Measurements from ENCODE around the gene NCAPH2. TPM values are rescaled to one million over a fixed set of nuclear protein-coding genes. Genes with fewer than 3 reads are reported as not detected.
"Not testable (repeated sequence)": the region's sequence is repeated elsewhere in the genome, so short reads cannot be mapped to it uniquely, and the experiment has no call there.

The NCAPH2 gene
- polyA plus RNA-seq, 6 donors from 2014 or later, result 33.9 to 43.3 (median 37.6) TPM

DNA sequence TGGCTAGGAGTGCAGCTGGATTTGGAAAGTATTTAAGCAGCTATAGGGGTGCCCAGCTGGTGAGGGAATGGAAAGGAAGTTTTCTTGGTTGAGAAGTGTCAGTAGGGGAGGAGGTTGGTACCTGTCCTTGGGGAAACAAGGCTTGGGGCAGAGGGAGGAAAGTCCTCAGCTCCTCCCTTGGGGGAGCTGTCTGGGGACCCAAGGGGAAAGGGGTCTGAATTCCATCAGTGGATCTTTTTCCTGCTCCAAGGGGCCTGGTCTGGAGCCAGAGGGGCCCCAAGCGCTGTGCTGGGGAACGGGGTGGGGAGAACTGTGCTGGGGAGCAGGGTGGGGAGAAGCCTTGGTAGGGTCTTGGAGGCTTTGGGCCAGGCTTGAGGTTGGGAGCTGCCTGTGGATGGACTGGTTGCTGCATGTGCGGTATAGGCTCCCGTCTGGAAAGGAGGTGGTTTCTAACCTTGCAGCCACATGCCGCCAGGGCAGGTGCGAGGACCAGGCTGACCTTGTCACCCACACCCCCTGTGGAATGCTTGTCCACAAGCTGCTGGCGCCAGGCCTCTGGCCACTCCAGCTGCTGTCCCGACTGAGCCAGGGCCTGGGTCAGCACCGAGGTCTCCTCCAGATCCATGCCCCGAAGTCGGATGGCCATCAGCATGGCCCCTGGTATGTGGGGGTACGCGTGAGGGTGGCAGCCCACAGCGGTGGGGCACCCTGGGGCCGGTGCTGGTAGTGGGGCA, 20.8 kb downstream of the NCAPH2 start:
- Mint-ChIP-seq H3K4me1 (peaks cover 47% of the 10 kb centered on the region in 3 donors), H3K9me3 (no peaks in the 10 kb centered on the region), H3K27ac (peak overlapping the region in 5 of 6 donors; percentile 53 to 95 (median 90)), H3K27me3 (no peaks in the 10 kb centered on the region), H3K36me3 (no peaks in the 10 kb centered on the region), H3K4me3 (peak overlapping the region; percentile 54 to 95 (median 84))
- ATAC-seq (ENCODE audit: low read depth in 2 of 2) (no peak), DNase-seq (no peak)

DNA sequence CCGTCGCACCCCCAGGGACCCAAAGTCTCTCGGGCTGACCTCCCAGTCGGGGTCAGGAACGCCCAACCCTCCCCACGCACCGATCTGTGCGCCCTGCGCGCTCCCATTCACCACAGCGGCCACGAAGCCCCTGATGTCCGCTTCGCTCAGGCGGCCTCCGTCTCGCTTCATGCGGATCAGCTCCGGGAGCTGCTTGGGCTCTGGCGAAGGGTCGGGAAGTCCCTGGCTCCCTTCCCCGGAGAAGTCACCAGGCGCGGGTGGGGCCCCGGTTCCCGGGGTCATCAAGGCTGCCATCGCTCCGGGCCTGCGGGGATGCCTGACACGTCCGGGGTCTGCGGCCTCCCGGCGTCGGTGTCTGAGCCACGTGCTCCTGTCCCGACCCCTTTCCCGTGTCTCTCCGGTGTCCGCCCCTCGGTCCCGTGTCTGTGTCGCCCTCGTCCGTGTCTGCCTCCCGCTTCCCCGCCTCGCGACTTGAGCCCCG, 21.4 kb downstream of the NCAPH2 start:
- Mint-ChIP-seq H3K36me3 (no peaks in the 10 kb centered on the region), H3K27me3 (no peaks in the 10 kb centered on the region), H3K4me1 (peaks cover 47 to 50% (median 48%) of the 10 kb centered on the region in 3 donors), H3K27ac (peak overlapping the region in 3 of 6 donors; percentile 53 to 100 (median 62)), H3K9me3 (no peaks in the 10 kb centered on the region), H3K4me3 (peak overlapping the region in 5 of 8 donors; percentile 19 to 95 (median 69))
- no peak for DNase-seq
- no peak for ATAC-seq (ENCODE audit: low read depth in 2 of 2)

GRCh38 chr22:50529897-50530579, 22.0 kb downstream of the NCAPH2 start, which contains the start of gene TYMP:
TSS of gene TYMP (minus strand) at chr22:50530012. CDS start at chr22:50529709, 303 bp downstream.
- Mint-ChIP-seq H3K9me3 (no peaks in the 10 kb centered on the region), H3K4me3 (peak within 1 kb of the TSS; percentile 89 to 97 (median 95)), H3K27ac (peak within 1 kb of the TSS; percentile 99 to 100 (median 100)), H3K36me3 (no peaks in the 10 kb centered on the region), H3K27me3 (no peaks in the 10 kb centered on the region), H3K4me1 (peaks cover 45 to 49% (median 47%) of the 10 kb centered on the region in 3 donors)
- peak; percentile 69 for DNase-seq
- ATAC-seq (ENCODE audit: low read depth in 2 of 2), result peak; percentile 8 to 17

DNA sequence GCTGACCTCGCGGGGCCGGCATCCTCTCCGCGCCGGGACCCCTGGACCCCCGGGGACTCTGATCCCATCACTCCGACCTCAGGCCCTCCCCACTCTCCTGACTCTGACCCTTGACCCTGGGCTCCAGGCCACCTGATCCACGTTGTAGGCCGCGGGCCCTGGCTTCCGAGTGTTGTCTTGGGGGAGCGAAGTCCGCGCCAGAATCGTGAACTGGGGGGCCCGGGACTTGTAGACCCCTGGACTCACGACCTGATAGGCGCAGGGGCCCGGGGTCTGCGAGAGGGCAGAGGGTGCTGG, 22.5 kb downstream of the NCAPH2 start:
- peak; percentile 0 to 1 for ATAC-seq (ENCODE audit: low read depth in 2 of 2)

DNA sequence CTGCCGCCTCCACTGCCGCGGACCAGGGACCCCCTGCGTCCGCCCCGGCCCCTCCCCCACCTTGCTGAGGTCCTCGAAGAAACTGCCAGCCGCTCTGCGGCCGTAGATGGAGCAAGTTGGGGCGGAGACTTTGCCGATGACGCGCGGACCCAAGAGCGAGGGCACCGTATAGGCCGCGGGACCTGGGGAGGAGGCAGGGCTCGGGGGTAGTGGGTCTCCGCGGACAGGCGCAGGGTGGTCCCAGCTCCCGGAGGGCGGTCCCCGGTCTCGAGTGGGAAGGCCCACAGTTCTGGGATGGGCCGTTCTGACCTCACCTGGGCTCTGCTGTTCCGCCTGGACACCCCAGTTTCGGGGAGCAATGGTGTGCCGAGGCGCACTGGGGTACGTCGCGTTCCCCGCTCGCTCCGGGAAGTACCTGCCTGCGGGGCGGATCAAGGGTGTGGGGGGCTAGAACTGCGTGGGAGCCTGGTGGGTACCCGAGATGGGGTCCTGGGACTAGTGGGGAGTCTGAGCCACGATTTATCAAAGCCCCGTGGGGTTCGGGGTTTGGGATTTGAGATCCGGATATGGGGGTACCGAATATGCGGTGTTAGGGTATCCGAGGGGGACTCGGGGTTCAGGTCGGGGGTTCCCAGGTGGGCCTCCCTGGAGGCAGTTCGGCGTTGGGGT, 23.0 kb downstream of the NCAPH2 start:
- DNase-seq (peak; percentile 86), ATAC-seq (ENCODE audit: low read depth in 2 of 2) (peak; percentile 61)
- Mint-ChIP-seq H3K27ac (peak overlapping the region; percentile 99 to 100 (median 100)), H3K27me3 (no peaks in the 10 kb centered on the region), H3K4me1 (peaks cover 45 to 53% (median 45%) of the 10 kb centered on the region in 3 donors), H3K9me3 (no peaks in the 10 kb centered on the region), H3K4me3 (peak overlapping the region; percentile 89 to 97 (median 95)), H3K36me3 (no peaks in the 10 kb centered on the region)

More for the DNA sequence above, 22.5 kb downstream of the NCAPH2 start:
- Mint-ChIP-seq H3K4me3 (peak overlapping the region; percentile 89 to 97 (median 95)), H3K9me3 (no peaks in the 10 kb centered on the region), H3K27ac (peak overlapping the region in 5 of 6 donors; percentile 99 to 100 (median 100)), H3K27me3 (no peaks in the 10 kb centered on the region), H3K4me1 (peaks cover 45 to 53% (median 45%) of the 10 kb centered on the region in 3 donors), H3K36me3 (no peaks in the 10 kb centered on the region)
- DNase-seq, result no peak

- ATAC-seq (ENCODE audit: low read depth in 2 of 2) (peak; percentile 59 to 61), DNase-seq (peak; percentile 83)
- Mint-ChIP-seq H3K9me3 (no peaks in the 10 kb centered on the region), H3K36me3 (no peaks in the 10 kb centered on the region), H3K27me3 (no peaks in the 10 kb centered on the region), H3K4me3 (peak overlapping the region; percentile 89 to 97 (median 95)), H3K27ac (peak overlapping the region; percentile 99 to 100 (median 100)), H3K4me1 (peaks cover 44 to 53% (median 45%) of the 10 kb centered on the region in 3 donors)
Observed at GRCh38 chr22:50531546-50531961, 23.5 kb downstream of the NCAPH2 start.

DNA sequence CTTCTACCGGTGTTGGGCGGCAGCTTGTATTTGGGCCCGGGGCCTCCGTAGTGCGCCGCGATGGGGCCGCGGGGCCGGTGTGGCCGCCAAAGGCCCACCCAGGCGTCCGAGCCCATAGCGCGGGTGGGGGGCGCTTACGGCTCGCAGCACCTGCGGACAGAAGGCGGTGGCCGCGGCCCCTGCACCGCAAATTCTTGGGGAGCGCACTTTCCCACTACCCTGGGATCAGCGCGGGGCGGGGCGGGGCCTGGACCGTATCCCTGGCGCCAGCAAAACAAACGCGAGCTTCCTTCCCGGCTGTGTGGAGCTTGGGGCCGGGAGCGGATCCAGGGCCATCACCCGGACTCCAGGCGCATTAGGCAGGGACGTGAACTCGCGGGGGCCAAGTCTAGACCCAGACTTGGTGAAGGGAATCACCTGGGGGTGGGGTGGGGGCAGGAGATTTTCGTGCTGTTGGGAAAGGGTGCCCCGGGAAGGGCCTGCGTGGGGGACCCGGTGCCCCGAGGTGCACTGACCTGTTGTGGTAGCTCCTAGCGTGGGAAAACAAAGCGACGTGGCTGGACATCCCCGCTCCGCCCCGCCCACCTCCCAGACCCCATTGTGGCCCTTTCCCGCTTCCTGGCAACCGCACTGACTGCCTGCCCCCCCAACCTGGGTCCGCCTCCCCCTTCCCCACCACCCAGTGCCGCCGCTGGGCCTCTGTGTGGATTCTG, 24.1 kb downstream of the NCAPH2 start:
- ATAC-seq (ENCODE audit: low read depth in 2 of 2) (no peak), DNase-seq (no peak)
- Mint-ChIP-seq H3K27me3 (no peaks in the 10 kb centered on the region), H3K4me1 (peaks cover 39 to 52% (median 40%) of the 10 kb centered on the region in 3 donors), H3K9me3 (no peaks in the 10 kb centered on the region), H3K36me3 (no peaks in the 10 kb centered on the region), H3K27ac (peak overlapping the region; percentile 96 to 100 (median 100)), H3K4me3 (peak overlapping the region; percentile 89 to 97 (median 95))

DNA sequence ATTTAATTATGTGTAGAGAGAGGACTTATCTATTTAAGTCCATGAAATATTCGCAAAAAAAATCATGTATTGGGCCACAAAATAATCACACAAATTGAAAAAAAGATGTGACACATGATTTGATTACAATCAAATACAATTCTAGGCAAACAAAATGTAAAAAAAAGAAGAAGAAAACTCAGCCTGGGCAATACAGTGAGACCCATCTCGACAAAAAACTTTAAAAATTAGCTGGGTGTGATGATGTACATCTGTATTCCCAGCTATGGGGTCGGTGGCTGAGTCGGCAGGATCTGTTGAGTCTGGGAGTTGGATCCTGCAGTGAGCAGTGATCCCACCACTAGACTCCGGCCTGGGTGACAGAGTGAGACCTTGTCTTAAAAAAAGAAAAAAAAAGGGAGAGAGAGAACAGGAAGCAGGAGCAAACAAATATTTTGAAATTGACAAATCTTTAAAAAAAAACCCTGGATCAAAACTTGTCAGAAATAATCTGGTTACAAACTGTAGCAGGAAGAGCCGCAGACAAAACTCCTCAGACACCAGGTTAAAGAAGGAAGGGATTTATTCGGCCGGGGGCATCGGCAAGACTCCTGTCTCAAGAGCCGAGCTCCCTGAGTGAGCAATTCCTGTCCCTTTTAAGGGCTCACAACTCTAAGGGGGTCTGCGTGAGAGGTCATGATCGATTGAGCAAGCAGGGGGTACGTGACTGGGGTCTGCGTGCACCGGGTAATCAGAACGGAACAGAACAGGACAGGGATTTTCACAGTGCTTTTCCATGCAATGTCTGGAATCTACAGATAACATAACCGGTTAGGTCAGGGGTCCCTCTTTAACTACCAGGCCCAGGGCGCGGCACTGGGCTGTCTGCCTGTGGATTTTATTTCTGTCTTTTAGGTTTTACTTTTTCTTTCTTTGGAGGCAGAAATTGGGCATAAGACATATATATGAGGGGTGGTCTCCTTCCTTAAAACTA, 25.1 kb downstream of the NCAPH2 start:
- DNase-seq (no peak), ATAC-seq (ENCODE audit: low read depth in 2 of 2) (no peak)
- peak overlapping the region; percentile 30 to 100 (median 97) for H3K27ac Mint-ChIP-seq
- H3K4me1 Mint-ChIP-seq, result peaks cover 35 to 48% (median 36%) of the 10 kb centered on the region in 3 donors
- peak overlapping the region; percentile 74 to 95 (median 90) for H3K4me3 Mint-ChIP-seq
- H3K9me3 Mint-ChIP-seq, result no peaks in the 10 kb centered on the region
- H3K27me3 Mint-ChIP-seq, result no peaks in the 10 kb centered on the region
- no peaks in the 10 kb centered on the region for H3K36me3 Mint-ChIP-seq

DNA sequence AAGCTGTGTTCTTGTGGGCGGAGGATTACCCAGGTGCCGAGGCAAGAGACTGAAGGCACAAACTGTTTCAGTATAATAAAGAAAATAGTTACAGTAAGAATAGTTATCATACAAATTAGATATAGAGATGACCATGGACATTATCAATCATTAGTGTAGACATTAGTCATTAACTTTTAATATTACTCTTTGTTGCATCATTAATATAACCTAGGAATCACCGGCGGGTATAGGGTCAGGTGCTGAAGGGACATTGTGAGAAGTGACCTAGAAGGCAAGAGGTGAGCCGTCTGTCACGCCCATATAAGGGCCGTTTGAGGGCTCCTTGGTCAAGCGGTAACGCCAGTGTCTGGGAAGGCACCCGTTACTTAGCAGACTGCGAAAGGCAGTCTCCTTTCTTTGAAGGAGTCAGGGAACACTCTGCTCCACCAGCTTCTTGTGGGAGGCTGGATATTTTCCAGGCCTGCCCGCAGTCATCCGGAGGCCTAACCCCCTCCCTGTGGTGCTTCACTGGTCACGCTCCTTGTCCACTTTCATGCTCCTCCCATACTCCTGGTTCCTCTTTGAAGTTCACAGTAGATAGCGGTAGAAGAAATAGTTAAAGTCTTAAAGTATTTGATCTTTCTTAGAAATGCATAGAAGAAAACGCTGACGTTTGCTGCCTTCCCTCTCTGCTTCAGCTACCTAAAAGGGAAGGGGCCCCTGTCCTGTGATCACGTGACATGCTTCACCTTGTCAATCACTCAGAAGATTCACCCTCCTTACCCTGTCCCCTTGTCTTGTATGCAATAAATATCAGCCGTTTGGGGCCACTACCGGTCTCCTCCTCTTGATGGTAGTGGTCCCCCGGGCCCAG, 26.1 kb downstream of the NCAPH2 start:
- ATAC-seq (ENCODE audit: low read depth in 2 of 2), result not testable (repeated sequence)
- H3K27ac Mint-ChIP-seq, result peak overlapping the region; percentile 63 to 100 (median 85)

DNA sequence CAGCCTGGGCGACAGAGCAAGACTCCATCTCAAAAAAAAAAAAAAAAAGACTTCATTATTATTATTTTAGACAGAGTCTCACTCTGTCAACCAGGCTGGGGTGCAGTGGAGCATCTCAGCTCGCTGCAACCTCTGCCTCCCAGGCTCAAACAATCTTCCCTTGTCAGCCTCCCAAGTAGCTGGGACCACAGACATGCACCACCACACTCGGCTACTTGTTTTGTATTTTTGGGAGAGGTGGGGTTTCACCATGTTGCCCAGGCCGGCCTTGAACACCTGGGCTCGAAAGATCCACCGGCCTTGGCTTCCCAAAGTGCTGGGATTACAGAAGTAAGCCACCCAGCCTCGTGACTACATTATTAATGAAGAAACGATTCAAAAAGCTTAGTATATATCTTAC, 27.1 kb downstream of the NCAPH2 start:
- no peak for DNase-seq
- Mint-ChIP-seq H3K27me3 (no peaks in the 10 kb centered on the region), H3K4me3 (peak overlapping the region in 3 of 8 donors; percentile 20 to 68 (median 30)), H3K36me3 (no peaks in the 10 kb centered on the region), H3K9me3 (no peaks in the 10 kb centered on the region), H3K27ac (peak overlapping the region in 3 of 6 donors; percentile 79 to 100 (median 86)), H3K4me1 (peaks cover 35 to 52% (median 49%) of the 10 kb centered on the region in 3 donors)
- ATAC-seq (ENCODE audit: low read depth in 2 of 2), result no peak

More for the DNA sequence above, 26.1 kb downstream of the NCAPH2 start:
- not testable (repeated sequence) for DNase-seq, H3K27me3 Mint-ChIP-seq, H3K9me3 Mint-ChIP-seq, H3K36me3 Mint-ChIP-seq
- H3K4me1 Mint-ChIP-seq, result peaks cover 29 to 43% (median 39%) of the 10 kb centered on the region in 3 donors
- H3K4me3 Mint-ChIP-seq, result peak overlapping the region in 7 of 8 donors; percentile 29 to 95 (median 56)

- ATAC-seq (ENCODE audit: low read depth in 2 of 2), result no peak
- H3K4me3 Mint-ChIP-seq, result no peak overlapping the region
- H3K27me3 Mint-ChIP-seq, result no peaks in the 10 kb centered on the region
- H3K4me1 Mint-ChIP-seq, result peaks cover 32 to 62% (median 54%) of the 10 kb centered on the region in 3 donors
- peak overlapping the region in 2 of 6 donors; percentile 28 to 59 for H3K27ac Mint-ChIP-seq
- H3K9me3 Mint-ChIP-seq, result no peaks in the 10 kb centered on the region
- H3K36me3 Mint-ChIP-seq, result no peaks in the 10 kb centered on the region
- DNase-seq, result no peak
Observed at GRCh38 chr22:50536226-50536625, 28.2 kb downstream of the NCAPH2 start.
